HG02943 (cell line): ENCODE measurements around the gene BOLA3.
"Not testable (repeated sequence)": the region's sequence is repeated elsewhere in the genome, so short reads cannot be mapped to it uniquely, and the experiment has no call there.

Experiments
- ATAC-seq: cut with Tn5 transposase; IDR thresholded peaks from one replicate; pipeline ENCODE4 v1.9.1; 2021; ENCODE audit warnings: mild to moderate bottlenecking, low read depth, moderate library complexity; ENCODE audit not compliant: unreplicated experiment

The BOLA3 gene, protein sequence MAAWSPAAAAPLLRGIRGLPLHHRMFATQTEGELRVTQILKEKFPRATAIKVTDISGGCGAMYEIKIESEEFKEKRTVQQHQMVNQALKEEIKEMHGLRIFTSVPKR

GRCh38 chr2:74147727-74148456 is at the start of gene BOLA3:
Gene BOLA3 (minus strand): TSS chr2:74147912. CDS start chr2:74147874, 38 bp downstream.
- ATAC-seq = peak; percentile 85

- ATAC-seq = no peak
Observed at GRCh38 chr2:74197049-74197448, 49.3 kb upstream of the BOLA3 start.

GRCh38 chr2:74194799-74195198 is 47.1 kb upstream of the BOLA3 start:
- no peak for ATAC-seq

DNA sequence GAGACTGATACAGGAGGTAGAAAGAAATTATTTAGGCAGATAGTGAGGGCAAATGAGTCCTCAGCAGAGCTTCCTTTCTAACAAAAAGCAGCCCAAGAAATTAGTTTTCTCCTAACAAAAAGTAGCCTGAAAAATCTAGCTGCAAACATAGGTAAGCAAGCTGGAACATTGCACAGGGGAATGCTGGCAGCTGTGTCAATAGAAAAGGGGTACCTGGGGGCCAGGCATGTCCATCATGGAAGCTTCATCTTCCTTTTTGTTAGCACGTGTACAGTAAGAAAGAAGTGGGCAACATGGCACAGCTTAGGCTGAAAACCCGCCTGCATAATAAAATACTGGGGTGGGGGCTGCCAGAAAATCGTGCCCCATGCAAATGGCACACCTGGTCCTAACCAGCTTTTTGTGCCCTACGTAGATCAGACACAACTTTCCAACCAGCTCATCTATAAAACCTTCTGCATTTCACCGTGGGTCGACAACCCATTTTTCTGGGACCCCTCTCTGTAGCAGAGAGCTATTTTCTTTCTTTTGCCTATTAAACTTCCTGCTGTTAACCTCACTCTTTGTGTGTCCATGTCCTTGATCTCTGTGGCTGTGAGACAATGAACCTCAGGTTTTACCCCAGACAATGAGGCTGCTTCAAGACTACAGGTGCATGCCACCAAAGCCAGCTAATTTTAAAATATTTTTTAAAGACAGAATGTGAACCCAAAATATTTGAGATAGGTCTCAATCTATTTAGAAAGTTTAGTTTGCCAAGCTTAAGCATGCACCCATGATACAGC is 44.1 kb upstream of the BOLA3 start:
- ATAC-seq = no peak

DNA sequence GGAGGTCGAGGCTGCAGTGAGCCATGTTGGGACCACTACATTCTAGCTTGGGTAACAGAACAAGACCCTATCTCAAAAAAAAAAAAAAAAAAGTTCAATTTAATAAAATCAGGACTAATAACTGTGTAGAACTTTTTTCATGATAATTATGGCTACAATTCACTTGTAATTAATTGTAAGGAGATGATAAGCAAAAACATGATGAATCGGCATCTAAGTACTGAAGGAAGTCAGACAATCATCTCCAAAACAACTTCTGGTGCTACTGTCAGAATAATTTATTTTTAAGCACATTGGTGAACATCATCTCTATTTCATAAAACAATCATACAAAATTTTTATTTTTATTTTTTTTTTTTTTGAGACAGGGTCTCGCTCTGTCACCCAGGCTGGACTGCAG is 41.0 kb upstream of the BOLA3 start:
- ATAC-seq = no peak

GRCh38 chr2:74188018-74188601 is 40.4 kb upstream of the BOLA3 start:
- no peak for ATAC-seq

DNA sequence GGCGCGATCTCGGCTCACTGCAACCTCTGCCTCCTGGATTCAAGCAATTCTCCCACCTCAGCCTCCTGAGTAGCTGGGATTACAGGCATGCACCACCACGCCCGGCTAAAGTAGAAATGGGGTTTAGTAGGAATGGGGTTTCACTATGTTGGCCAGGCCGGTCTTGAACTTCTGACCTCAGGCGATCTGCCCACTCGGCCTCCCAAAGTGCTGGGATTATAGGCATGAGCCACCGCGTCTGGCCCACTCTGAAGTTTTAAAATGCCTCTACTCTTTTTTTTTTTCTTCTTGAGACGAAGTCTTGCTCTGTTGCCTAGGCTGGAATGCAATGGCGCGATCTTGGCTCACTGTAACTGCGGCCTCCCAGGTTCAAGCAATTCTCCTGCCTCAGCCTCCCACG is 39.0 kb upstream of the BOLA3 start:
- ATAC-seq = not testable (repeated sequence)

DNA sequence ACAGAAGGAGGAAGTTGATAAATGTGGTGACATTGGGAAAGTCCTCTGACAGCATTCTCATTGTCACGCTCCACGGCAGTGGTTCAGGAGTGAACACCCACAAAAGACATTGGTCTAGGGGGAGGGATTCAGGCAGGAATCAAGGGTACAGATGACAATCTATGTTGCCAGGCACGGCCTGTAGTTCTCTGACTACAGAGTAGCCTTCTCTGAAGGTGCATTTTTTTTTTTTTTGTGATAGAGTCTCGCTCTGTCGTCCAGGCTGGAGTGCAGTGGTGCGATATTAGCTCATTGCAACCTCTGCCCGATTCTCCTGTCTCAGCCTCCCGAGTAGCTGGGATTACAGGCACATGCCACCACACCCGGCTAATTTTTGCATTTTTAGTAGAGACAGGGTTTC is 38.3 kb upstream of the BOLA3 start:
- ATAC-seq = peak; percentile 42

- ATAC-seq = no peak
Observed at GRCh38 chr2:74183878-74184277, 36.2 kb upstream of the BOLA3 start.

DNA sequence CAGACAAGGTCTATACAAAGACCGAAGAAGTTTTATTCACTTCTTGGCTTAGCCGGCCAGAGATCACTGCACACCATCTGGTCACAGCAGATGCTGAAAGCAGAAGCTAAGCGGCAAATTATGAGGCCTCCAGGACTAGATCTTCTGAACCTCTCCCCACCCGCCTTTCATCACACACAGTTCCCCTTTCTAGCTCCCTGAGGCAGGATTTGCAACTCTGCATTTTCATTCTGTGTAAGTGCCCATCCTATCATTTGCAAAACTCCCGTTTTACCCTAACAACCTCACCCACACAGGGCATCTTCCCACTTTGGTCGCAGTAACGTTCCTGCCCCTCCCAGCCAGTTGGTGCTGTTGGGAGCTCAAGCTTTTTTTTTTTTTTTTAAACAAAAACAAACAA is 34.0 kb upstream of the BOLA3 start:
- ATAC-seq = no peak

DNA sequence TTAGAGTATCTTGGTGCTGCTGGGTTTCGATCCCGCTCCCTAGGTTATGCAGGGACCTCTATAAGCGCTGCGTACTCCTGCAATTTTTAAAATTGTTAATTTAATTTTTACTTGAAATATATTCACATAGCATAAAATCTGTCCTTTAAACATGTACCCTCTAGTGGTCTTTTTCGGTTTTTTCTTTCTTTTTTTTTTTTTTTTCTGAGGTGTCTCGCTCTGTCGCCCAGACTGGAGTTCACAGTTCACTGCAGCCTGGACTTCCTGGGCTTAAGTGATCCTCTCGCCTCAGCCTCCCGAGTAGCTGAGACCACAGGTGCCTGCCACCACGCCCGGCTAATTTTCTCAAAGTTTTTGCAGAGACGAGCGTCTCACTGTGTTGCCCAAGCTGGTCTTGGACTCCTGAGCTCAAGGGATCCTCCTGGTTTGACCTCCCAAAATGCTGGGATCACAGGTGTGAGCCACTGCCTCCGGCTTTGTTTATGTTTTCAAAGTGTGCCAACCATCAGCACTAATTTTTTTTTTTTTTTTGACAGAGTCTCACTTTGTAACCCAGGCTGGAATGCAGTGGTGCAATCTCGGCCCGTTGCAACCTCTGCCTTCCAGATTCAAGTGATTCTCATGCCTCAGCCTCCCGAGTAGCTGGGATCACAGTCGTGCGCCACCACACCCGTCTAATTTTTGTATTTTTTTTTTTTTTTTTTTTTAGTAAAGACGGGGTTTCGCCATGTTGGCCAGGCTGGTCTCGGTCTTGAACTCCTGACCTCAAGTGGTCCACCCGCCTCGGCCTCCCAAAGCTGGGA is 31.6 kb upstream of the BOLA3 start:
- ATAC-seq = peak; percentile 18

DNA sequence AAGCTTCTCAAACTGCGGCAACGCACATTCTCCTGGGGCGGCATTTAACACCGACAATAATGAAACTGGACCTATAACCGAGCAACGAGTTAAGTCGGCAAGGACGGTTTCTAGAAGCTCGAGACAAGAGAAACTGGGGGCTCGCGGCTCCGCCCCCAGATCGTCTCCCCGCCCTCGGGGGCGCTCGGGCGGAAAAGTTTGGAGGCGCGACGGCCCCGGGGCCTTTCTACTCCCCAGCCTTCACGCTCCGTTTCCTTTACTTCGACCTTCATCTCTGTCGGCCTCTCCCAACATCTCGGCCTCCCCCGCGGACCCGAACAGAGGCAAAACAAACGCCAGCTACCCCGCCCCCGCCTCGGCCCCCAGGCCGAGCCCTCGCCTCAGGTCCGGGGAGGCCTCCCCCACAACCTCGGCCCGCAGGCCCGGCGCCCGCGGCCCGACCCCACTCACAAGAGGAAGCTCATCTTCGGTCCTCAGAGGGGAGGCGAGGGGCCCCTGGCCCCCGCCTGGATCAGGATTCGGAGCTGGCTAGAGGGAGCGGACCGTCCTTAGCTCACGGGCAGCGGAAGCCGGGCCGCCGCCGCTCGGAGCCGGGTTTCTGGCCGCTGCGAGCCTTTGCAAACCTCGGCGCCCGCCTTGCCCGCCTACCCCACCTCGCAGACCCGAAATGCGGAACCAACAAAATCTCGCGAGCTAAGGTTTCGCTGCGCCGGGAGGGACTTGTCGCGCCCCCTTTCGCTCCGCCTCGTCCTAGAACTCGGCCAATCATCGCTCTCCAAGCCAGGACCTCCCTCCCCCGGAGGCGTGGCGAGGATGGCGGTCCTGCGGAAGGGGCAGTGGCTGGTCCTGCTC is 30.7 kb upstream of the BOLA3 start, which contains the start of gene MOB1A:
TSS of gene MOB1A (minus strand) at position 669 of the 852 bp plus-strand sequence. CDS start at position 464, 205 bp downstream.
- ATAC-seq = peak; percentile 77

GRCh38 chr2:74177696-74178095 is 30.0 kb upstream of the BOLA3 start:
- ATAC-seq = no peak

GRCh38 chr2:74174909-74175308 is 27.2 kb upstream of the BOLA3 start:
- ATAC-seq = no peak

GRCh38 chr2:74168739-74169138 is 21.0 kb upstream of the BOLA3 start:
- no peak for ATAC-seq

- ATAC-seq = no peak
Observed at GRCh38 chr2:74164761-74165160, 17.0 kb upstream of the BOLA3 start.

DNA sequence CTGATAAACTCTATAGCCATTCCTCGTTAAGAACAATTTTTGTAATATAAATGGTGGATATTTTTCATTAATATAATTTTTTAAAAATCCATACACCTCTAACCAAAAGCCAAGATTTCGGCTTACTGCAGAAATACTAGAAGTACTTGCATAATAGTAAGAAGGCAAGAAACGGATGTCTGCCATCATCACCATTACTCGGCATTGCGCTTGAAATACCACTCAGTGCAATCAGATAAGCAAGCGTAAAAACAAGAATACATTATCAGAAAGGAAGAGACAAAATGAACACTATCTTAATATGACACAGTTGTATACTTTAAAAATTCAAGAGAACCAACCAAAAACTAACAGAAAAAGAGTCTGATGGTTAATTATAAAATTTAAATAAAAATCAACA is 15.2 kb upstream of the BOLA3 start:
- no peak for ATAC-seq

GRCh38 chr2:74155830-74156229 is 8.1 kb upstream of the BOLA3 start:
- ATAC-seq = no peak

DNA sequence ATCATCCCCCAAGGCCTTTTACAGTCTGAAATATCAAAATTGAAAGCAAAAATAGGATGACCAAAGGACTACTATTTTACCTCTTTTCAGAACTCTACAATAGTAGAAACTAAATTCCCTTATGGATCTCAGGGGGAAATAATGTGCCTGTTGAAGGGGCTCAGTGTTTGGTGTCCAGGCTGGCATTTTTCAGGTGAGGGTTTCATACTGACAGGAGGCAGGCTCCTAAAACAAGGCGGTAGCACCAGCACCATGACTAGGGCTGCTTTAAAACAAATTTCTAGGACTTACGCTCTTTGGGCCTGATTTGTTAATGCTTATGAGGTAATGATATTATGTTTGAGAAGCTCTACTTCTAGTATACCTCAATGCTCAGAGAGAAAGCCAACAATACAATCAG is 5.2 kb upstream of the BOLA3 start:
- ATAC-seq = no peak
